Stimulated activated CD8-positive, alpha-beta memory T cell treated with anti-CD3 and anti-CD28 coated beads, Interleukin-15, amount 100 ng/mL, for 4 hours (primary cell): Measurements from ENCODE around the gene TANC2.

Experiments used
- DNase-seq, 2 donors: peaks; one replicate each; pipeline ENCODE4 v3.0.0-alpha.2; 2020; ENCODE audit warnings: low read depth in 2 of 2

Gene TANC2

GRCh38 chr17:63001689-63002394 lies 35.8 kb downstream of the TANC2 start:
- DNase-seq, result no peak

GRCh38 chr17:63002625-63003024 lies 36.6 kb downstream of the TANC2 start:
- DNase-seq, result no peak

GRCh38 chr17:63015824-63016223 lies 49.8 kb downstream of the TANC2 start:
- DNase-seq, result no peak
